Neutrophil (primary cell): Measurements from ENCODE around the gene MT2A.
A peak's percentile ranks its signal among the peaks of the same experiment; 100 is the strongest.

Experiments
- H3K27ac ChIP-seq: fragments of 200-600 bp; sonication (generic); 2 replicates; pipeline ENCODE4 v1.5.1; 2016; ENCODE audit warnings: mild to moderate bottlenecking, moderate library complexity
- H3K27me3 ChIP-seq: fragments of 200-600 bp; sonication (generic); 2 replicates; pipeline ENCODE4 v1.6.0; 2016; ENCODE audit warnings: mild to moderate bottlenecking
- H3K36me3 ChIP-seq: fragments of 200-600 bp; sonication (generic); 2 replicates; pipeline ENCODE4 v1.5.1; 2017
- H3K4me1 ChIP-seq, 2 experiments: fragments of 200-600 bp in 1 of 2; sonication (generic) in 1 of 2; 1 replicate in 1 of 2; 2 replicates in 1 of 2; pipeline versions ENCODE4 v1.5.1 to v1.6.1; 2013 to 2016; ENCODE audit warnings: low read depth in 1 of 2, low read length in 1 of 2, mild to moderate bottlenecking in 1 of 2, moderate library complexity in 1 of 2; ENCODE audit not compliant: control insufficient read depth in 1 of 2, insufficient read depth in 1 of 2
- H3K4me3 ChIP-seq, 2 experiments: fragments of 200-600 bp in 1 of 2; sonication (generic) in 1 of 2; 1 replicate in 1 of 2; 2 replicates in 1 of 2; pipeline ENCODE4 v1.5.1; 2013 to 2016; ENCODE audit warnings: low read depth in 1 of 2, low read length in 1 of 2, mild to moderate bottlenecking in 1 of 2, moderate library complexity in 1 of 2
- H3K9me3 ChIP-seq: fragments of 200-600 bp; sonication (generic); 2 replicates; pipeline ENCODE4 v1.5.1; 2016
- TF ChIP-seq, protein P1 (sequence below): fragments of 200-600 bp; sonication (generic); IDR thresholded peaks from 2 replicates; pipeline ENCODE4 v1.5.1; 2016; ENCODE audit warnings: antibody characterized with exemption

Gene MT2A

DNA sequence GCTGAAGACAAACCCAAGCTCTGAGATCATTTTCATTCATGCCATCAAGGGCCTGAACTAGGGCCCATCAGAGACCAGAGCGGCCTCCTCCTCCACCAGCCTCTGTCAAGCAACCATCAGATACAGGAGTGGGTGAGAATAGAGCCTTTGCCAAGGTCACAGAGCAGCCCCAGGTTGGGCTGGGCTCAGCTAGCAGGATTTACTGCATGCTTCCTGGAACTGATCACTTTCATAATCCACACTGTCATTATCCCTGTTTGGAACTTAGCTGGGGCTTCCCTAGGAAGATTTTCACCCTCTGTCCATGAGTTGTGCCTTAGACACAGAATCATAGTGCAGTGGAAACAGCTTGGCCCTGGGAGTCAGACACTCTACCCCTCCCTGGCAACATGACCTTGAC is 38.4 kb upstream of the MT2A start:
- Histone ChIP-seq H3K27me3 (peaks cover 15% of the 10 kb centered on the region), H3K4me3 (no peak overlapping the region), H3K36me3 (no peaks in the 10 kb centered on the region), H3K9me3 (no peaks in the 10 kb centered on the region), H3K4me1 (no peaks in the 10 kb centered on the region), H3K27ac (no peak overlapping the region)
- TF ChIP-seq, protein P1, sequence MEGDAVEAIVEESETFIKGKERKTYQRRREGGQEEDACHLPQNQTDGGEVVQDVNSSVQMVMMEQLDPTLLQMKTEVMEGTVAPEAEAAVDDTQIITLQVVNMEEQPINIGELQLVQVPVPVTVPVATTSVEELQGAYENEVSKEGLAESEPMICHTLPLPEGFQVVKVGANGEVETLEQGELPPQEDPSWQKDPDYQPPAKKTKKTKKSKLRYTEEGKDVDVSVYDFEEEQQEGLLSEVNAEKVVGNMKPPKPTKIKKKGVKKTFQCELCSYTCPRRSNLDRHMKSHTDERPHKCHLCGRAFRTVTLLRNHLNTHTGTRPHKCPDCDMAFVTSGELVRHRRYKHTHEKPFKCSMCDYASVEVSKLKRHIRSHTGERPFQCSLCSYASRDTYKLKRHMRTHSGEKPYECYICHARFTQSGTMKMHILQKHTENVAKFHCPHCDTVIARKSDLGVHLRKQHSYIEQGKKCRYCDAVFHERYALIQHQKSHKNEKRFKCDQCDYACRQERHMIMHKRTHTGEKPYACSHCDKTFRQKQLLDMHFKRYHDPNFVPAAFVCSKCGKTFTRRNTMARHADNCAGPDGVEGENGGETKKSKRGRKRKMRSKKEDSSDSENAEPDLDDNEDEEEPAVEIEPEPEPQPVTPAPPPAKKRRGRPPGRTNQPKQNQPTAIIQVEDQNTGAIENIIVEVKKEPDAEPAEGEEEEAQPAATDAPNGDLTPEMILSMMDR, result no peak

DNA sequence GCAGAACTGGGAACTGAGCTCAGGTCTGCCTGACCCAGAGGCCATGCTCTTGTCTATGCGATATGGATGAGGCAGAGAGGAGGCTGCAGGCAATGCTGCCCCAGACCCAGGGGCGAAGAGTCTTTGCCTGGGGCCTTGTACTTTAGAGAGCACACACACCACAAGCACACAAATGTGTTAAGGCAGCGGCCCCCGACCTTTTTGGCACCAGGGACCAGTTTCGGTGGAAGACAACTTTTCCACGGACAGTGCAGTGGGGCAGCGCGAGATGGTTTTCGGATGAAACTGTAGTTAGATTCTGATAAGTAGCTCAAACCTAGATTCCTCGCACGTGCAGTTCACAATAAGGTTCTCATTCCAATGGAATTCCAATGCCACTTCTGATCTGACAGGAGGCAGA is 36.9 kb upstream of the MT2A start:
- H3K36me3 ChIP-seq, result no peaks in the 10 kb centered on the region
- TF ChIP-seq, protein P1, result no peak
- H3K9me3 ChIP-seq, result no peaks in the 10 kb centered on the region
- H3K4me1 ChIP-seq, result no peaks in the 10 kb centered on the region
- H3K4me3 ChIP-seq, result no peak overlapping the region
- H3K27ac ChIP-seq, result no peak overlapping the region
- H3K27me3 ChIP-seq, result peaks cover 16% of the 10 kb centered on the region

DNA sequence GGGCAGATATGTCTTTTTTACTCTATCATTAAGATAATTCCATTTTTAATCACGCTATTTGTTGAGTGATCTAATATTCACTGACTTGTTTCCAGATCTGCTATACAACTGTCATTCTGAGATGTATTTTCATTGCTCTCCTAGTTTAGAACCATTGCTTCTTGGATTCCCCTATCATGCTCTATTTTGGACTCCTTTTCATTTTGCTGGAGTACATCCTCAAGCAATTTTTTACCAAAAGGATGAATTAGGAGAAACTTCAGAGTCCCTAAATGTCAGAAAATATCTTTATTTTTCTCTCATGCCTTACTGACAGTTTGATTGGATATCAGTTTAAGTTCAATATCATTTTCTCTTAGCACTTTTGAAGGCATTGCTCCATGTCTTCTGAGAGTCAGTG is 33.8 kb upstream of the MT2A start:
- Histone ChIP-seq H3K4me3 (no peak overlapping the region), H3K27ac (no peak overlapping the region), H3K4me1 (no peaks in the 10 kb centered on the region), H3K36me3 (no peaks in the 10 kb centered on the region), H3K9me3 (no peaks in the 10 kb centered on the region), H3K27me3 (peaks cover 8% of the 10 kb centered on the region)
- TF ChIP-seq, protein P1, result no peak

DNA sequence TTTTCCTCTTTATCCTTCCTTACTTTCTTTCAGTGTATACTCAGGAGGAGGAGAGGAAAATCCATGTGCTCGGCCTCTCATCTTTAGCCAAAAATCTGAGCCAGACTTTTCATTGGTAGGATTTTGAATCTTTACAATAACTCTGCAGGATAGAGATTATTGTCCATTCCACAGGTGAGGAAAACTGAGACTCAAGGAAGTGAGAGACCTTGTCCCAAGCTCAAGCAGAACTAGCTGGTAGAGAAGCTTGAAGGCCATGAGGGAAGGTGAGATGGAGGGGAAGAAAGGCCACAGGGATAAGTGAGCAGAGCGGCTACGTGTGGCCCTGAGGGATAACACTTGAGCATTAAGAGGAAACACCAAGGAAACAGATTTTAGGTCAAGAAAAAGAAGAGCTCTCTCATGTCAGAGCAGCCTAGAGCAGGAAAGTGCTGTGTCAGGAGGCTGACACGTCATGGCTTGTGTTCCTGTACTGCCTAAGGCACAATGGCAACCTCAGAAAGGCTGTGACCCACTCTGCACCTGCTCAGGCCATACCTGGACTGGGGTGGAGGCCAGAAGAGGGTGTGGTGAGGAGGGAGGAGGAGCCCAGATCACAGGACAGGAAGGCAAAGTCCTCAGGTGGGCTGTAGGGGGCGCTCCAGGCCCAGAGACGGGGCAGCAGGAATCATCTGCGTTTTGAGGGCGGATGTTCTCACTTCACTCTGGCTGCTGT is 31.6 kb upstream of the MT2A start:
- H3K27ac ChIP-seq, result no peak overlapping the region
- TF ChIP-seq, protein P1, result peak; percentile 74
- H3K4me3 ChIP-seq, result no peak overlapping the region
- no peaks in the 10 kb centered on the region for H3K9me3 ChIP-seq
- no peaks in the 10 kb centered on the region for H3K4me1 ChIP-seq
- peaks cover 12% of the 10 kb centered on the region for H3K27me3 ChIP-seq
- no peaks in the 10 kb centered on the region for H3K36me3 ChIP-seq

DNA sequence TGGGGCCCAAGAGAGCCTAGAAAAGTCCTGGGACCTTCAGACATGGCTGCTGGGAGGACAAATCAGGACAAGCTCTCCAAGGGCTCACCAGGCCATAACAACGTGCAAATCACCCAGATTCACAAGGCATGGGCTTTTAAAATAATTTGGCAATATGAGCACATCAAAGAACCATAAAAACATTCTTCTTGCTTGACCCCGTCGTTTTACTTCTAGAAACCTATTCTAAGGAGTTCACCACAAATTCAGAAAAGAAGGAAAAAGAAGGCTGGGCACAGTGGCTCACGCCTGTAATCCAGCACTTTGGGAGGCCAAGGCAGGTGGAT is 31.1 kb upstream of the MT2A start:
- TF ChIP-seq, protein P1, result no peak
- peaks cover 15% of the 10 kb centered on the region for H3K27me3 ChIP-seq
- H3K4me1 ChIP-seq, result no peaks in the 10 kb centered on the region
- no peaks in the 10 kb centered on the region for H3K36me3 ChIP-seq
- H3K4me3 ChIP-seq, result no peak overlapping the region
- no peaks in the 10 kb centered on the region for H3K9me3 ChIP-seq
- no peak overlapping the region for H3K27ac ChIP-seq
